ENCODE data around the gene AATK.
"Not testable (repeated sequence)": the region's sequence is repeated elsewhere in the genome, so short reads cannot be mapped to it uniquely, and the experiment has no call there.

Gene AATK

GRCh38 chr17:81086789-81087551, 79.1 kb downstream of the AATK start:
- DNase-seq: no peak

GRCh38 chr17:81085420-81085911, 80.6 kb downstream of the AATK start:
- DNase-seq: no peak

GRCh38 chr17:81084680-81085419, 81.2 kb downstream of the AATK start:
- no peak for DNase-seq

GRCh38 chr17:81083125-81083765, 82.8 kb downstream of the AATK start:
- DNase-seq: no peak

GRCh38 chr17:81082177-81083073, 83.6 kb downstream of the AATK start:
- no peak for DNase-seq

GRCh38 chr17:81081222-81082176, 84.5 kb downstream of the AATK start:
- no peak for DNase-seq

GRCh38 chr17:81080019-81080418, 86.0 kb downstream of the AATK start:
- DNase-seq: no peak

GRCh38 chr17:81078026-81078913, 87.8 kb downstream of the AATK start:
- DNase-seq: not testable (repeated sequence)

GRCh38 chr17:81076141-81076679, 89.8 kb downstream of the AATK start:
- no peak for DNase-seq

GRCh38 chr17:81075307-81075706, 90.7 kb downstream of the AATK start:
- no peak for DNase-seq

GRCh38 chr17:81074875-81075274, 91.1 kb downstream of the AATK start:
- DNase-seq: no peak

- DNase-seq: no peak
Observed at GRCh38 chr17:81073967-81074839, 91.8 kb downstream of the AATK start.

GRCh38 chr17:81071761-81072741, 94.0 kb downstream of the AATK start:
- DNase-seq: no peak

- no peak for DNase-seq
Observed at GRCh38 chr17:81070541-81071246, 95.3 kb downstream of the AATK start.

GRCh38 chr17:81069135-81069645, 96.8 kb downstream of the AATK start:
- DNase-seq: no peak

- no peak for DNase-seq
Observed at GRCh38 chr17:81068411-81069134, 97.4 kb downstream of the AATK start.
